ENCODE results near the gene NEDD9. TPM values are rescaled to one million over a fixed set of nuclear protein-coding genes. Genes with fewer than 3 reads are reported as not detected.

Gene NEDD9
- total and polyA plus RNA-seq, 2 experiments from 2014 or later = 4.4 to 13.0 TPM

DNA sequence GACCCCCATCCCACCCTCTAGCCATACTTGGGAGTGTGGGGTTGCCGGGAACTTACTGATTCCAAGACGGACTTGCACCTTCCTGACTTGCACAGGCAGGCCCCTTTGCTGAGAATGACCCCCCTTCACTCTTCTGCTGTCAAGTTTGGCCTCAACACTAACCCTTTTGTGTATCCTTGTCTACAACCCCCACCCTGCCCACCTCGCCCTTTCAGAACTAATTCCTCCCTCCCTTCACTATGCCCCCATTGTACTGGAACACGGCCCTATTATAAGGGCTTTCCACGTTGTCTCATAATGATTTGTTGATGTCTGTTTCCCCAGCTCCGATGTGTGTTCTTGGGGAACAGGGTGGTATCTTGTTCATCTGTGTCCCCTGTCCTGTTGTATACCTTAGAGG, 4.4 kb upstream of the NEDD9 start:
- H3K9me2 ChIP-seq (ENCODE audit: insufficient read depth) = no peaks in the 10 kb centered on the region
- TF ChIP-seq JUNB (IDR thresholded peaks at IDR 0.05; ENCODE audit: unreplicated experiment) = no peak
- TF ChIP-seq ZNF331 (CRISPR knock-in tag; IDR thresholded peaks at IDR 0.05; ENCODE audit: low read depth) = no peak
- TF ChIP-seq, protein P1, sequence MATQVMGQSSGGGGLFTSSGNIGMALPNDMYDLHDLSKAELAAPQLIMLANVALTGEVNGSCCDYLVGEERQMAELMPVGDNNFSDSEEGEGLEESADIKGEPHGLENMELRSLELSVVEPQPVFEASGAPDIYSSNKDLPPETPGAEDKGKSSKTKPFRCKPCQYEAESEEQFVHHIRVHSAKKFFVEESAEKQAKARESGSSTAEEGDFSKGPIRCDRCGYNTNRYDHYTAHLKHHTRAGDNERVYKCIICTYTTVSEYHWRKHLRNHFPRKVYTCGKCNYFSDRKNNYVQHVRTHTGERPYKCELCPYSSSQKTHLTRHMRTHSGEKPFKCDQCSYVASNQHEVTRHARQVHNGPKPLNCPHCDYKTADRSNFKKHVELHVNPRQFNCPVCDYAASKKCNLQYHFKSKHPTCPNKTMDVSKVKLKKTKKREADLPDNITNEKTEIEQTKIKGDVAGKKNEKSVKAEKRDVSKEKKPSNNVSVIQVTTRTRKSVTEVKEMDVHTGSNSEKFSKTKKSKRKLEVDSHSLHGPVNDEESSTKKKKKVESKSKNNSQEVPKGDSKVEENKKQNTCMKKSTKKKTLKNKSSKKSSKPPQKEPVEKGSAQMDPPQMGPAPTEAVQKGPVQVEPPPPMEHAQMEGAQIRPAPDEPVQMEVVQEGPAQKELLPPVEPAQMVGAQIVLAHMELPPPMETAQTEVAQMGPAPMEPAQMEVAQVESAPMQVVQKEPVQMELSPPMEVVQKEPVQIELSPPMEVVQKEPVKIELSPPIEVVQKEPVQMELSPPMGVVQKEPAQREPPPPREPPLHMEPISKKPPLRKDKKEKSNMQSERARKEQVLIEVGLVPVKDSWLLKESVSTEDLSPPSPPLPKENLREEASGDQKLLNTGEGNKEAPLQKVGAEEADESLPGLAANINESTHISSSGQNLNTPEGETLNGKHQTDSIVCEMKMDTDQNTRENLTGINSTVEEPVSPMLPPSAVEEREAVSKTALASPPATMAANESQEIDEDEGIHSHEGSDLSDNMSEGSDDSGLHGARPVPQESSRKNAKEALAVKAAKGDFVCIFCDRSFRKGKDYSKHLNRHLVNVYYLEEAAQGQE (IDR thresholded peaks at IDR 0.05; ENCODE audit: unreplicated experiment) = no peak
- TF ChIP-seq EZH2 (IDR thresholded peaks at IDR 0.05; ENCODE audit: low read depth, unreplicated experiment) = no peak
- TF ChIP-seq EZH2phosphoT487 (IDR thresholded peaks at IDR 0.05; ENCODE audit: unreplicated experiment) = no peak
- TF ChIP-seq ZNF114 (CRISPR knock-in tag; IDR thresholded peaks at IDR 0.05) = no peak
- TF ChIP-seq POLR2AphosphoS5 (IDR thresholded peaks at IDR 0.05; ENCODE audit: low read depth) = no peak
- no peak for TF ChIP-seq NANOG (IDR thresholded peaks at IDR 0.05; ENCODE audit: borderline replicate concordance)
- TF ChIP-seq, protein P2, sequence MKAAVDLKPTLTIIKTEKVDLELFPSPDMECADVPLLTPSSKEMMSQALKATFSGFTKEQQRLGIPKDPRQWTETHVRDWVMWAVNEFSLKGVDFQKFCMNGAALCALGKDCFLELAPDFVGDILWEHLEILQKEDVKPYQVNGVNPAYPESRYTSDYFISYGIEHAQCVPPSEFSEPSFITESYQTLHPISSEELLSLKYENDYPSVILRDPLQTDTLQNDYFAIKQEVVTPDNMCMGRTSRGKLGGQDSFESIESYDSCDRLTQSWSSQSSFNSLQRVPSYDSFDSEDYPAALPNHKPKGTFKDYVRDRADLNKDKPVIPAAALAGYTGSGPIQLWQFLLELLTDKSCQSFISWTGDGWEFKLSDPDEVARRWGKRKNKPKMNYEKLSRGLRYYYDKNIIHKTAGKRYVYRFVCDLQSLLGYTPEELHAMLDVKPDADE (IDR thresholded peaks at IDR 0.05) = no peak
- no peak for TF ChIP-seq CREB1 (CRISPR knock-in tag; IDR thresholded peaks at IDR 0.05; ENCODE audit: low read depth)
- TF ChIP-seq STAT1 (IDR thresholded peaks at IDR 0.05; ENCODE audit: unreplicated experiment) = no peak
- TF ChIP-seq, protein P3, sequence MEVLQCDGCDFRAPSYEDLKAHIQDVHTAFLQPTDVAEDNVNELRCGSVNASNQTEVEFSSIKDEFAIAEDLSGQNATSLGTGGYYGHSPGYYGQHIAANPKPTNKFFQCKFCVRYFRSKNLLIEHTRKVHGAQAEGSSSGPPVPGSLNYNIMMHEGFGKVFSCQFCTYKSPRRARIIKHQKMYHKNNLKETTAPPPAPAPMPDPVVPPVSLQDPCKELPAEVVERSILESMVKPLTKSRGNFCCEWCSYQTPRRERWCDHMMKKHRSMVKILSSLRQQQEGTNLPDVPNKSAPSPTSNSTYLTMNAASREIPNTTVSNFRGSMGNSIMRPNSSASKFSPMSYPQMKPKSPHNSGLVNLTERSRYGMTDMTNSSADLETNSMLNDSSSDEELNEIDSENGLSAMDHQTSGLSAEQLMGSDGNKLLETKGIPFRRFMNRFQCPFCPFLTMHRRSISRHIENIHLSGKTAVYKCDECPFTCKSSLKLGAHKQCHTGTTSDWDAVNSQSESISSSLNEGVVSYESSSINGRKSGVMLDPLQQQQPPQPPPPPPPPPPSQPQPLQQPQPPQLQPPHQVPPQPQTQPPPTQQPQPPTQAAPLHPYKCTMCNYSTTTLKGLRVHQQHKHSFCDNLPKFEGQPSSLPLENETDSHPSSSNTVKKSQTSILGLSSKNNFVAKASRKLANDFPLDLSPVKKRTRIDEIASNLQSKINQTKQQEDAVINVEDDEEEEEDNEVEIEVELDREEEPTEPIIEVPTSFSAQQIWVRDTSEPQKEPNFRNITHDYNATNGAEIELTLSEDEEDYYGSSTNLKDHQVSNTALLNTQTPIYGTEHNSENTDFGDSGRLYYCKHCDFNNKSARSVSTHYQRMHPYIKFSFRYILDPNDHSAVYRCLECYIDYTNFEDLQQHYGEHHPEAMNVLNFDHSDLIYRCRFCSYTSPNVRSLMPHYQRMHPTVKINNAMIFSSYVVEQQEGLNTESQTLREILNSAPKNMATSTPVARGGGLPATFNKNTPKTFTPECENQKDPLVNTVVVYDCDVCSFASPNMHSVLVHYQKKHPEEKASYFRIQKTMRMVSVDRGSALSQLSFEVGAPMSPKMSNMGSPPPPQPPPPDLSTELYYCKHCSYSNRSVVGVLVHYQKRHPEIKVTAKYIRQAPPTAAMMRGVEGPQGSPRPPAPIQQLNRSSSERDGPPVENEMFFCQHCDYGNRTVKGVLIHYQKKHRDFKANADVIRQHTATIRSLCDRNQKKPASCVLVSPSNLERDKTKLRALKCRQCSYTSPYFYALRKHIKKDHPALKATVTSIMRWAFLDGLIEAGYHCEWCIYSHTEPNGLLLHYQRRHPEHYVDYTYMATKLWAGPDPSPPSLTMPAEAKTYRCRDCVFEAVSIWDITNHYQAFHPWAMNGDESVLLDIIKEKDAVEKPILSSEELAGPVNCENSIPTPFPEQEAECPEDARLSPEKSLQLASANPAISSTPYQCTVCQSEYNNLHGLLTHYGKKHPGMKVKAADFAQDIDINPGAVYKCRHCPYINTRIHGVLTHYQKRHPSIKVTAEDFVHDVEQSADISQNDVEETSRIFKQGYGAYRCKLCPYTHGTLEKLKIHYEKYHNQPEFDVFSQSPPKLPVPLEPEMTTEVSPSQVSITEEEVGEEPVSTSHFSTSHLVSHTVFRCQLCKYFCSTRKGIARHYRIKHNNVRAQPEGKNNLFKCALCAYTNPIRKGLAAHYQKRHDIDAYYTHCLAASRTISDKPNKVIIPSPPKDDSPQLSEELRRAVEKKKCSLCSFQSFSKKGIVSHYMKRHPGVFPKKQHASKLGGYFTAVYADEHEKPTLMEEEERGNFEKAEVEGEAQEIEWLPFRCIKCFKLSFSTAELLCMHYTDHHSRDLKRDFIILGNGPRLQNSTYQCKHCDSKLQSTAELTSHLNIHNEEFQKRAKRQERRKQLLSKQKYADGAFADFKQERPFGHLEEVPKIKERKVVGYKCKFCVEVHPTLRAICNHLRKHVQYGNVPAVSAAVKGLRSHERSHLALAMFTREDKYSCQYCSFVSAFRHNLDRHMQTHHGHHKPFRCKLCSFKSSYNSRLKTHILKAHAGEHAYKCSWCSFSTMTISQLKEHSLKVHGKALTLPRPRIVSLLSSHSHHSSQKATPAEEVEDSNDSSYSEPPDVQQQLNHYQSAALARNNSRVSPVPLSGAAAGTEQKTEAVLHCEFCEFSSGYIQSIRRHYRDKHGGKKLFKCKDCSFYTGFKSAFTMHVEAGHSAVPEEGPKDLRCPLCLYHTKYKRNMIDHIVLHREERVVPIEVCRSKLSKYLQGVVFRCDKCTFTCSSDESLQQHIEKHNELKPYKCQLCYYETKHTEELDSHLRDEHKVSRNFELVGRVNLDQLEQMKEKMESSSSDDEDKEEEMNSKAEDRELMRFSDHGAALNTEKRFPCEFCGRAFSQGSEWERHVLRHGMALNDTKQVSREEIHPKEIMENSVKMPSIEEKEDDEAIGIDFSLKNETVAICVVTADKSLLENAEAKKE (CRISPR knock-in tag; IDR thresholded peaks at IDR 0.05) = no peak
- TF ChIP-seq, protein P4, sequence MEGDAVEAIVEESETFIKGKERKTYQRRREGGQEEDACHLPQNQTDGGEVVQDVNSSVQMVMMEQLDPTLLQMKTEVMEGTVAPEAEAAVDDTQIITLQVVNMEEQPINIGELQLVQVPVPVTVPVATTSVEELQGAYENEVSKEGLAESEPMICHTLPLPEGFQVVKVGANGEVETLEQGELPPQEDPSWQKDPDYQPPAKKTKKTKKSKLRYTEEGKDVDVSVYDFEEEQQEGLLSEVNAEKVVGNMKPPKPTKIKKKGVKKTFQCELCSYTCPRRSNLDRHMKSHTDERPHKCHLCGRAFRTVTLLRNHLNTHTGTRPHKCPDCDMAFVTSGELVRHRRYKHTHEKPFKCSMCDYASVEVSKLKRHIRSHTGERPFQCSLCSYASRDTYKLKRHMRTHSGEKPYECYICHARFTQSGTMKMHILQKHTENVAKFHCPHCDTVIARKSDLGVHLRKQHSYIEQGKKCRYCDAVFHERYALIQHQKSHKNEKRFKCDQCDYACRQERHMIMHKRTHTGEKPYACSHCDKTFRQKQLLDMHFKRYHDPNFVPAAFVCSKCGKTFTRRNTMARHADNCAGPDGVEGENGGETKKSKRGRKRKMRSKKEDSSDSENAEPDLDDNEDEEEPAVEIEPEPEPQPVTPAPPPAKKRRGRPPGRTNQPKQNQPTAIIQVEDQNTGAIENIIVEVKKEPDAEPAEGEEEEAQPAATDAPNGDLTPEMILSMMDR (conservative IDR thresholded peaks at IDR 0.05; ENCODE audit: low read depth in 2 of 2) = no peak
- Mint-ChIP-seq H3K4me3 (no peak overlapping the region), H3K9me3 (no peaks in the 10 kb centered on the region), H3K36me3 (ENCODE audit: low read depth) (no peaks in the 10 kb centered on the region), H3K27ac (peak overlapping the region; percentile 28), H3K4me1 (peaks cover 22% of the 10 kb centered on the region), H3K27me3 (ENCODE audit: insufficient read depth, low read depth, poor library complexity) (peaks cover 12% of the 10 kb centered on the region)
- no peak overlapping the region for H2AFZ ChIP-seq
- H3K36me3 ChIP-seq (ENCODE audit: insufficient read depth) = no peaks in the 10 kb centered on the region
- H3K27me3 ChIP-seq (ENCODE audit: insufficient read depth) = peaks cover 1% of the 10 kb centered on the region; the same call in 1 of the 2 replicates
- peaks cover 14% of the 10 kb centered on the region for H3K4me1 ChIP-seq (ENCODE audit: insufficient read depth)
- DNase-seq (ENCODE audit: low spot score) (no peak), ATAC-seq (no peak)
- H3K4me2 ChIP-seq = no peak overlapping the region
- no peaks in the 10 kb centered on the region for H4K20me1 ChIP-seq (replicated peaks; ENCODE audit: insufficient read depth)
- no peaks in the 10 kb centered on the region for H3K79me2 ChIP-seq (replicated peaks; ENCODE audit: insufficient read depth)
- H3K27ac ChIP-seq (ENCODE audit: low read depth) = no peak overlapping the region
- no peaks in the 10 kb centered on the region for H3F3A ChIP-seq (replicated peaks; ENCODE audit: low read depth)
- H3K4me3 ChIP-seq = no peak overlapping the region

All from GM23338 (cell line).